NCI-H2029 treated with DMSO at 0.1 percent for 48 hours (cell line): ENCODE data around the gene AURKB.
A peak's percentile ranks its signal among the peaks of the same experiment; 100 is the strongest.
"Not testable (repeated sequence)": the region's sequence is repeated elsewhere in the genome, so short reads cannot be mapped to it uniquely, and the experiment has no call there.

ENCODE experiments used
- DNase-seq: peaks from one replicate; lab custom pipeline; 2025; lab: John Stamatoyannopoulos, UW

AURKB gene

DNA sequence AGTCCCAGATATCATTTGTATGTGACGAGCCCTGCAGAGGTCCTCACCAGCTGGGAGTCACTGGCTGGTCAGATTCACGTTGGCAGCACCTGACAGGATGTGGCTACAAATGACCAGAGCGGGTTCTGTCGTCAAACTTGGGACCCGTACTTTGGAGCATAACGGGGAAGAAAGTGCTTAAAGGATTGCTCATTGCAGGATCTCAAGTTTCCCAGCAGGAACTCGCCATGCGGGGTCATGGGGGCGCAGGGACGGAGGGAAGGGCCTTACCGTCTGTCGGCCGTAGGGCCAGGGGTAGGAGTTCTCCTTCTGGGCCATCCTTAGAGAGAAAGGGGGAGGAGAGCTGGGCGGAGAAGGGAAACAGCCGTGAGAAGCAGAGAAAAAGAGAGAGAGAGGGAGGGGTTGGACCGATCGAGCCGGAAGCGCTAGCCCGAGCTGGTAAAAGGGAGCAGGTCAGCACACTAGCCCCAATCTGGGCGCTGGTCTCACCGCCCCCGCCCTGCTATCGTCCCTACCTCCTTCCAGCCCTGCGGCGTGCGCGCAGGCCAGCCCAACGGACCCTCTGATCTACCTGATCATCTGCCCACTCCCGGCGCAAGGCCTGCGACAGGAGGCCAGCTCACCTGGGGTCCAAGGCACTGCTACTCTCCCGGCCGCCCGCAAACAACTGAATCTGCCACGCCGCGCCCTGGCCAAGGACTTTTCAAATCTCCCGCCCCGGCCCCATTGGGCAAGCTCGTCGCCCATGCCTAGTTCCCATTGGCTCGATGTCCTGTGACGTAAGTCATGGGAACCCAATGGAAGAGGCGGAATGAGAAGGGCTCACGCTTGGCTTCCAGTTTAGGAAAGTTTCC is at the start of gene AURKB:
Gene AURKB, minus strand, starts transcription at position 669 of the 854 bp plus-strand sequence. Its CDS starts 351 bp downstream, at position 318.
- DNase-seq = peak; percentile 26

DNA sequence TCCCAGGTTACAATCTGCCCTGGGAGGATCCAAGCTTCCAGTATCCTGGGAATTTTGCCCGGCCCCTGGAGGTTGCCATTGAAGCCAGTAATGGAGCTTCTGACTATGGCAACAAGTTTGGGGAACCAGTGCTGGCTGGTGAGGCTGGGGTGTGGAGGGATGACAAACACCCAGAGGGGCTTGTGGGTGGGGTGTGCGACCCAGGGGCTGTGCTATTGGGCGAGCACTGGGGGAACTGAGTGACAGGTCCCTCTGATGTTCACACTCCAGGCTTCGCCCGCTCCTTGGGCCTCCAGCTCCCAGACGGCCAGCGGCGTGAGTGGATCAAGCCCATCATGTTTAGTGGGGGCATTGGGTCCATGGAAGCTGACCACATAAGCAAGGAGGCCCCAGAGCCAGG is 47.4 kb upstream of the AURKB start:
- no peak for DNase-seq

DNA sequence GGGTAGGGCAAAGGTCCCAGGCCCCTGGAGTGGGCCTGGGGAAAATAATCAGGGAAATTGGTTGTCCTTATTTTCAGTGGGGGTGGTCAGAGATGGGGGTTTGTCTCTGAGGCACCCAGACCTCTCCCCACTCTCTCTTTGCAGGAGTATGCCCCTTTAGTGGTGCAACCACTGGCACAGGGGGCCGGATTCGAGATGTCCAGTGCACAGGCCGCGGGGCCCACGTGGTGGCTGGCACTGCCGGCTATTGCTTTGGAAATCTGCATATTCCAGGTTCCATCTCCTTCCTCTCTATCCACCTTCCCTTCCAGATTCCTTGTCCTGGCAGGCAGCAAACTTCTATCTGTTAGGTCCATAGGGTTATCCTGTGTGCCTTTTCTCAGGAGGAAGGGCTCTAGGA is 46.3 kb upstream of the AURKB start:
- DNase-seq = no peak

DNA sequence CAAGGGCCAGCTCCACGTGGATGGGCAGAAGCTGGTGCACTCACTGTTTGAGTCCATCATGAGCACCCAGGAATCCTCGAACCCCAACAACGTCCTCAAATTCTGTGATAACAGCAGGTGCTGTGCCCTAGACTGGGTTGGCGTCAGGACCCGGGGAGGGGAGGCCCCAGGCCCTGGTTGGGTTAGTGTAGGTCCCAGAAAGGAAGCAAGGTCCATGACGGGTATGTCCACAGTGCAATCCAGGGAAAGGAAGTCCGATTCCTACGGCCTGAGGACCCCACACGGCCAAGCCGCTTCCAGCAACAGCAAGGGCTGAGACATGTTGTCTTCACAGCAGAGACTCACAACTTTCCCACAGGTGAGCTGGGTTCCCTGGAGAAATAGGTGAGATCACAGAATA is 45.9 kb upstream of the AURKB start:
- DNase-seq = no peak

DNA sequence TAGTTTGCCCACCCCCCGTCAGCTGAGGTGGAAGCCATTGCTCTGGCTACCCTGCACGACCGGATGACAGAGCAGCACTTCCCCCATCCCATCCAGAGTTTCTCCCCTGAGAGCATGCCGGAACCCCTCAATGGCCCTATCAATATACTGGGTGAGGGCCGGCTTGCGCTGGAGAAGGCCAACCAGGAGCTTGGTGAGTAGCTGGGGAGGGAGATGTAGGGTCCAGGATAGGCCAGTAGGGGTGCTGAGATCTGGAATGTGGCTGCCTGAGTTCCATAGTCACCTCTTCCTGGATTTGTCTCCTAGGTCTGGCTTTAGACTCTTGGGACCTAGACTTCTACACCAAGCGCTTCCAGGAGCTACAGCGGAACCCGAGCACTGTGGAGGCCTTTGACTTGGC is 45.1 kb upstream of the AURKB start:
- no peak for DNase-seq

DNA sequence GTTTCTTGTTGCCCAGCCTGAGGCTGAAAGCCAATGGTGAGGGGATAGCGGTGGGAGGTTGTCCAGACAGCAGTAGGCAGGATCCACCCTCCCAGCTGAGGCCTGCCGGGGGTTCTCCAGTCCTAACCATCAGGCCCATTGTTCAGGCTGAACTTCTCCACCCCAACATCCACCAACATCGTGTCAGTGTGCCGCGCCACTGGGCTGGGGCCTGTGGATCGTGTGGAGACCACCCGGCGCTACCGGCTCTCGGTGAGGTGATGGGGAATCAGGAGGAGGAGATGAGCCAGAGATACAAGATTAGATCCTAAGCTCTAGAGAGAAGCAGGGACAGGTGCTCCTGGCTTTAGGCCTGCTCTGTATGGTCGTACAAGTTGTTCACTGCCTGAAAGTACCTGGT is 44.5 kb upstream of the AURKB start:
- no peak for DNase-seq

DNA sequence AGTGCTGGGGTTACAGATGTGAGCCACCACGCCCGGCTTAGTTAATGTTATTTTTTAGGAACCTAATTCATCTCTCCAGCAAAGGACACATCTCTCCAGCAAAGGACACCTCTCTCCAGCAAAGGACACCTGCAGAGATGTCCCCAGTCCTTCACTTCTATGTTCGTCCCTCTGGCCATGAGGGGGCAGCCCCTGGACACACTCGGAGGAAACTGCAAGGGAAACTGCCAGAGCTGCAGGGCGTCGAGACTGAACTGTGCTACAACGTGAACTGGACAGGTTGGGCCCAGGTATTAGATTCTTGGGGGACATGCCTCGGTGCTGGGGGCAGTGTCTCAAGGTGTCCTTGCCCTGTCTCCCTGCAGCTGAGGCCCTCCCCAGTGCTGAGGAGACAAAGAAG is 43.4 kb upstream of the AURKB start:
- no peak for DNase-seq

DNA sequence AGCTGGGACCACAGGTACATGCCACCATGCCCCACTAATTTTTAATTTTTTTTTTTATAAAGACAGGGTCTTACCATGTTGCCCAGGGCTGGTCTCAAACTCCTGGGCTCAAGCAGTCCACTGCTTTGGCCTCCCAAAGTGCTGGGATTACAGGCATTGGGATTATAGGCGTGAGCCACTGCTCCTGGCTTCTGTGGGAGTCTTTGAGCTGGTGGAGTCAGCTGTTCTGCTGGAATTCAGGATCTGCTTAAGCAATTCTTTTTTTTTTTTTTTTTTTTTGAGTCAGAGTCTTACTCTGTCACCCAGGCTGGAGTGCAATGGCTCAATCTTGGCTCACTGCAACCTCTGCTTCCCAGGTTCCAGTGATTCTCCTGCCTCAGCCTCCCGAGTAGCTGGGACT is 41.0 kb upstream of the AURKB start:
- not testable (repeated sequence) for DNase-seq

DNA sequence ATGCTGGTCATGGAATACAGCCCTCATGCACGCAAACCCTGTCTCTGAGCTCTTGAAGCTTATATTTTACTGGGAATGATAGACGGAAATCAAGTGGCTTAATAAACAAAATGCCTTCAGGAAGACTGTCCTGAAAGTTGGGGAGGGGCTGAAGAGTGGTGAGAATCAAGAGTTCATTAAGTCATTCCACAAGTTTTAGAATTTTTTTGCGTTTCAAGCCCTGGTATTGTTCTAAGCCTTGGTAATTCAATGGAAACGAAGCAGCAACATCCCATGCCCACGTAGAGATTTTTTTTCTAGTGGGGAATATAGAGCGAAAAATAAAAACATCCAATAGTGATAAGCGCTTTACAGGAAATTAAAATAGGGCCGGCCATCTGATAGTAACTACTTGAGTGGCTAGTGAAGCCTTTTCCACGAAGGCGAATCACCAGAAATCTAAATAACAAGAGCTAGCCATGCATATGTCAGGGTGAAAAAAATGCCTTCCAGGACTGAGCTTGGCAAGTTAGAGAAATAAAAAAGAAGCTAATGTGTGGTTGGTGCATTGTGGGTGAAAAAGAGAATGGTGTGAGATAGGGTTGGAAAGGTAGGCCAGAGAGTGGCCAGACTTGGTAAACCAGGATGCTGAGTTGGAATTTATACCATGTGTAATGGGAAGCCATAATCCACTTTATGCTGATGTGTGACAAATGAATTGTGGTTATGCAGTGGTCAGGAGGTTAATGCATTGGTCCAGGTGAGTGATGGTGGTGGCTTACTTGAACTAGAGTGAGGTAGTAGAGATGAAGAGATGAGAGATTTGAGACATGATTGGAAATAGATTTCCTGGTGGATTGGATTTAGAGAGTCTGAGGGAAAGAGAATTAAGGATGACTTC is 39.5 kb upstream of the AURKB start:
- no peak for DNase-seq

DNA sequence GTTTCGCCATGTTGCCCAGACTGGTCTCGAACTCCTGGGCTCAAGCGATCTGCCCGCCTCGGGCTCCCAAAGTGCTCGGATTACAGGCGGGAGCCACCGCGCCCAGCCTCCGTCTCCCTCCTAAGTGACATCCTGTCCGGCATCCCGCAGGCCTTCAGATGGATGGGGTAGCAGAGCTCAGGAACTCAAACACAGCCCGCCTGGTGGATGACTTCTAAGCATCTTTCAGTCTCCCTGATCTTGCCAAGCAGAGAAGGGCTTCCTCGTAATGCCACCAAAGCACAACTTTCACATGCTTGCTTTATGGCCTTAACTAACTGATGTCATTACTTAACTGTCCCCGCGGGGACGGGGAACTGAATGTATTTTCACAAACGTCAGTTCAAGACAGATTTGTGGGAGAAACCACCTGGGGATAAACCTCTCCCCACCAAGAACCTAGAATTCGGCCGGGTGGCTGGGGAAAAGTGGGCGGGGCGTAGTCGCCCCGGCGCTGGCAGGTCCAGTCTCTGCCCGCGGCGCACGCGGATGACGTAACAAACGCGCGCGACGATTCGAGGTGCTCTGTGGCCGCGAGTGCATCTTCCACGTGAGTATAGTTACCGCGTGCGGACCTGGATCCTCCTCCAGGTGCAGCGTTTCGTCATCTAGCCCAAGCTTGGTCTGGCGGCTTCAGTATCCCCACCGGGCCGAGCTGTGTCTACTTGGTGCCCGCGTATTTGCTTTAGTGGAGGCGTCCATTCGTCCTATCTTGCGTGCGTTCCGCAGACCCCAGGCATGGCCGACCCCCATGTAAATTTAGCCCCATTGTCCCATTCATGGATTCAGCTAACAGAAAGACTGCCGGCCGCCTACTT is 38.6 kb upstream of the AURKB start, which contains the start of gene PFAS:
Gene PFAS, plus strand, starts transcription at position 539 of the 857 bp plus-strand sequence. CDS start 4,649 bp downstream, outside the sequence.
- peak; percentile 31 for DNase-seq

DNA sequence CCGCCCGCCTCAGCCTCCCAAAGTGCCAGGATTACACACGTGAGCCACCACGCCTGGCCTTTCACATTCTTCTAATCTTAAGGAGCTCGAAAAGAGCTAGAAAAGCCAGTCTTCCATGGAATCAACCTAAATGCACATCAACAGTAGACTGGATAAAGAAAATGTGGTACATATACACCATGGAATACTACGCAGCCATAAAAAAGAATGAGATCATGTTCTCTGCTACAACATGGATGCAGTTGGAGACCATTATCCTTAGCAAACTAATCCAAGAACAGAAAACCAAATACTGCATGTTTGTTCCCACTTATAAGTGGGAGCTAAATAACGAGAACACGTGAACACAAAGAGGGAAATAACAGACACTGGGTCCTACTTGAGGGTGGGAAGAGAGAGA is 34.4 kb upstream of the AURKB start:
- no peak for DNase-seq

DNA sequence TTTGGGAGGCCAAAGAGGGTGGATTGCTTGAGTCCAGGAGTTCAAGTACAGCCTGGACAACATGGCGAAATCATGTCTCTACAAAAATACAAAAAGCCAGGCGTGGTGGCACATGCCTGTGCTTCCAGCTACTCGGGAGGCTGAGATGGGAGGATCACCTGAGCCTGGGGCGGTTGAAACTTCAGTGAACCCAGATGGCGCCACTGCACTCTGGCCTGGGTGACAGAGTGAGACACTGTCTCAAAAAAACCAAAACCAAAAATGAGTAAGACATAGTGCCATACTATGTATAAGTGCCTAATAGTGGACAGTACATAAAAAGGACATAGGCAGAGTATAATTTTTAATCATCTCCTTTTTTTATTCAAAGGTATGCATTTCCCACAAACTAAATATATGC is 33.5 kb upstream of the AURKB start:
- no peak for DNase-seq

DNA sequence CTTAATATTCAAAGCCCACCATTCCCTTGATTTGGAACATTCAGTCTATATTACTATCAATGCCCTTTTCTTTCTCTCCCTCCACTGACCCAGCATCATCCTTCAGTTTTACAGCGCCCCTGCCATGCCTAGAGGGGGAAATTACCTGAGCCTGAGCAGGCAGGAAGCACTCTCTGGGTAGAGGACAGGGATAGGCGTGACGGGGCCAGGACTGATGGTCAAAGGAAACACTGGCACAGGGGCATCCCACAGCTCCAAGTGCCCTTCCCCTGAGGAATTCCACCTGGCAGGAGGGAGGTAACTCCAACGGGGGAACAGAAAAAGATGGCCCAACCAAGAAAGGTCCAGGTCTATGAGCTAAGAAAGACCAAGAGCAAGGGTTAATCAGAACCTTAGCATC is 27.5 kb upstream of the AURKB start:
- no peak for DNase-seq

DNA sequence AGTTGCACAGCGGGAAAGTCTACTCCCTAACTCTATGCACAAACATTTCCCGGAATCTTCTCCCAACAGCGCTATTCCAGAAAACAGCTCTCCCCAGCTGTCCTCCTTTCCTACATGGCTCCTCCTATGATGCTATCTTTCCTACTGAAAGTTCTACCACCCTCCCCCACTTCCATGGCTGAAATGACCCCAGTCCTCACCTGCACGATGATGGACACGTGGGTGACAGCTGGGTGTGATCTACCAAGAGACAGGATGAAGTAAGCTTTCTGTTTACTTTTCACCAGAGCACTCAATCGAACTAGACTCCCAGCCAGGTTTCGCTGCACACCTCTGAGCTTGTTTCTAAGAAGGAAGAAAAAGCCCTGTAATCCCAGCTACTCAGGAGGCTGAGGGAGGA is 26.8 kb upstream of the AURKB start:
- DNase-seq = no peak

DNA sequence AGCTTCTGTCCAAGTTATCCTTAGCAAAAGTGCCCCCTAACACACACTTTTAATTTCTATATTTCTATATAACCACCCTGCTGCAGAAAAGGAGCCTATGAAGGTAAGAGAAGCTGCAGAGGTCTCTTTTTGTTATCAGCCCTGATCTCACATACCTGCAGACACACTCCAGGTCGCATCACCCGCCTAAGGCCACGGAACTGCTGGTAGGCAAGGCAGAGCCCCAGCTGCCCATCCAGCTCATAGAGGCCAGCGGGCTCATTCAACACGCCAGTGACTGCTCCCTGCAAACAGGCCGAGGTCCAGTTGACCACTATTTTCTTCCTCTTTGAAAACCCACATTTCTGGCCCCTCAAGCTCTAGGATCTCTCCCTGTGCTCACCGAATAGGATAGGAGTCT is 25.3 kb upstream of the AURKB start:
- no peak for DNase-seq

DNA sequence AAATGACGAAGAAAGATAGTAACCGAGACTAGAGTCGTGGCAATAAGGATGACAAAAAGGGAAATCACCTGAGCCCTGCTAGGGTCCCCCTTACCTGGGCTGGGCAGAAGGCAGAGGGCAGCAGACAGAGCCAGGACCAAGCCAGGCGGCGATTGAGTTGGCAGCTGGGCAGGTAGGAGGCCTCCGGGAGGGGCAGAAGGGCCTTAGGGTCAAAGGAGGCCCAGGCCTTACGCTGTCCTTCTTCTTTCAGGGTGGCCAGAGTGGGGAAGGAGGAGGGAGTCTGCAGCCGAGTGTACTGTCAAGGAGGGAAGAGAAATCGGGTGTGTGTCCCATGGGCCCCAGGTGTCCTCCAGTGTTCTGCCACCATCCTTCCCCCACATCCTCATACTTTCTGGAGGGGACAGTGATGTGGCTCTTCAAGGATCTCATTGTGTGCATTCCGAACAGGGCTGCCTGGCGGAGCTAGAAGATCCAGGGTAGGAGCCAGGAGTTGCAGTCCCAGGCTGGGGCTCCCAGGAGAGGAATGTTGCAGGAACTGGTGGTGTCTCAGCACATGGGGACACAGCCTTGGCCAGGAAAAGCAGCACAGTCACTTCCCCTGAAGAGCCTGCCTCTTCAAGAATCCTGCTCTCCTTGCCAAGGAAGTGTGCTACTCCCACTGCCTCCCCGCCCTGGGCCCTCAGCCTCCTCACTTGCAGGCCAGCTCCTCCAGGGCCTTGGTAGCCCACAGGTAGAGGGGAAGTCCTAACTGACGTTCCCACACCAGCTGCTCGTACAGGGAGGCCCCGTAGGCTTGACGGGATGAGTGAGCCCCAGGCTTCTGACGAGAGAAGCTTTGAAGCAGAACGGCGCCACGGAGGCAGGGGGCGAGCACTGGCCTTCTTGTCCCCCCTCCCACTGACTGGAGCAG is 24.2 kb upstream of the AURKB start:
- no peak for DNase-seq

DNA sequence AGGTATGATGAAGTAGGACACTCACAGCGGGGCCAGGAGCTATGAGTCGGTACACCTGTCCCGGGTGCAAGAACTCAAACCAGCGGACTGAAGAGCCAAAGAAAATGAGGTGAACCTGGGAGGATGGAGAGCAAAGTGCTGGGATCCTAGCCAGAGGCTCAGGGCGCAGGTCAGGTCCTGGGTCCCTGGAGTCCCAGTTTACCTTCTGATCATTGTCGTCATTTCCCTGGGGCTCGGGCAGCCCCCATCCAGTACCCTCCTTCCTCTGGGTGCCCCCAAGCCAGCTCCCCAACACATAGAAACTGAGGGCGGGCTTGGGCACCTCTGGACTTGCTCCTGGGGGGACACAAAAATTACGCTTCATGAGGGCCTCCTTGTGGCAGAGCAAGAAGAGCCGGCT is 21.3 kb upstream of the AURKB start:
- no peak for DNase-seq

DNA sequence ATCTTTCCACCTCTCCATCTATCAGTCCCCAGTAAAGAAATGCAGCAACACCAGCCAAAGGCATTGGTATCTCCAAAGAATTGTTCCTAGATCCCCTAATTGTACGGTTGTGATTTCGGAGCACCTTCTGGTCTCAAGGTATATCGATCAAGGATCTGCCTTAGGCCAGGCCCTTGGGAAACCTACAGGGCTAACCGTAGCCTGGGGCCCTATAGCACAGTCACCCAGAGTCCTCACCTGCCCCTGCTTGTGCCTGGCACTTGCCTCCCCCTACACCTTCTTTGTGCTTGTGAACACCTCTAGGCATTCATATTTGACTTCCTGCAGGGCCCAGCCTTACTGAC is 16.8 kb upstream of the AURKB start:
- no peak for DNase-seq

DNA sequence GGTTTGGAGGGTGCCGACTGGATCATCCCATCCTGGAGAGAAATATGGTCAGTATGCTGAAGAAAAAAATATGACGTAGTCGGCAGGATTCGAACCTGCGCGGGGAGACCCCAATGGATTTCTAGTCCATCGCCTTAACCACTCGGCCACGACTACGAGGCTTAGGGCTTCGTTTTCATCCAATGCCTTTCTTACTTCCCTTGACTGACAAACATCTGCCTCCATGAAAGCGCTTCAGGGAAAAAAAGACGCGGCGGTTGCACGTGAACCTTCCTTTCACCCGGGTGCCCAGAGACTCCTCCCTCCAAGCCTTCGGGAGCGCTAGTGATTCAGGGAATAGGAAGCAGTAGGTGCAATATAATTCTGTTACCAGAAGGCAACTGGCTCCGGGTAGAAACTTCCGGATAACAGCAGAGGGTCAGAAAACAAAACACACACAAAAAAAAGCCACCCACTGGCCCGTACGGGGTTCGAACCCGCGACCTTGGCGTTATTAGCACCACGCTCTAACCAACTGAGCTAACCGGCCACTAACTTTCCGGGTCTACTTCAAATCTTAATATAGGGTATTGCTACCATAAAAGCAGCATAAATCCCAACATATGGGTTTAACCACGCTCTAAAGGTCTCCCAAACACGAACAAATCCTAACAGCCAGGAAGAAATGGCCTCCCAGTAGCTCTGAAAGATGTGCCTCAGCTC is 16.3 kb upstream of the AURKB start:
- no peak for DNase-seq

DNA sequence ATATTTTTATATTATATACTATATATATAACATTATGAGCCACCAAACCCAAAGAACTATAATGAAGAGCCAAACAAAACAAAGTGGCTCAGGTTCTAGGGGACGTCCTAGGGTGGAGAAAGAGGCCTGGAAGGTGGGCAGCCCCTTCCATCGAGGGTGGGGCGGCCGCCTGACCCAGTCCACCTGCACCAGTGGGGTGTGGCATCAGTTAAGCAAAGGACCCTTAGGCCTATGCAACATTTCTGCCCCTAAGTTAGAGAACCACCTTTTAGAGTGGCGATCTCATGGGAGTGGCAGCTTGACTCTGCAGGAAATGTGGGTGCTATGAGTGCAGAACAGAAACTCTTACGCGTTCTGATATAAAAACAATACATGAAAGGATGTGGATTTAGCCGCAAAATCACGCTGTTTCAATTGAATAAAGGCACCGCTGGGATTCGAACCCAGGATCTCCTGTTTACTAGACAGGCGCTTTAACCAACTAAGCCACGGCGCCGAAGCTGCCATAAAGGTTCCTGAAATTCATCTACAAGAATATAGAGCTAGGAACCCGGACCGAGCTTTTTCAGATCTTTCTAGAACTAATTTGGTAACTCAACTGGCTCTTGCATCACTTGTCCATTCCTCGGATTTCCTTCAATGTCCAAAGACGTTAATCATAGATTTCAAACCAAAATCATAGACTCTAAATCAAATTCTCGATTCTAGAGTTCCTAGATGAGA is 15.6 kb upstream of the AURKB start:
- DNase-seq = no peak
